Measurements from ENCODE around the gene FPR3.
"Not testable (repeated sequence)": the region's sequence is repeated elsewhere in the genome, so short reads cannot be mapped to it uniquely, and the experiment has no call there.

FPR3 gene

DNA sequence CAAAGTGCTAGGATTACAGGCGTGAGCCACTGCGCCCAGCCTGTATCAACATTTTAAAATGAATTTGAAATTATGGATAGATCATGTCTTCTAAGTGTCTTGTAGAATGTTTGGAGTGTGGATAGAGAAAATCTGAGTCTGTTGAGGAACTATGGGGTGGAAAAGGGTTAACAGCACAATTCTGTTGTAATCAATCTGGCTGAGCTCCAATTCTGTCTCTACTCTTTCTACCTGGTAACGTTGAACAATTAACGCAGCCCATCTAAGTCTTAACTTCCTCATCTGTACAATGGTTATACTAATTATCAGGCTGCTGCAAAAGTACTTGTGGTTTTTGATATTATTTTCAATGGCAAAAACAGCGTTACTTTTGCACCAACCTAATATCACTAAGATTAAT, 29.9 kb upstream of the FPR3 start:
- no peaks in the 10 kb centered on the region for H3K4me1 ChIP-seq (ENCODE audit: control insufficient read depth, insufficient read depth, low read length, poor library complexity, severe bottlenecking)
- no peaks in the 10 kb centered on the region for H3K36me3 ChIP-seq (ENCODE audit: control insufficient read depth, insufficient read depth, low read length)
- H3K9me3 ChIP-seq (ENCODE audit: control insufficient read depth, low read length) = no peaks in the 10 kb centered on the region
- H3K27ac ChIP-seq (ENCODE audit: low read depth, low read length, severe bottlenecking) = no peak overlapping the region
- H3K4me3 ChIP-seq (ENCODE audit: extremely low read depth, insufficient read depth, low read length, poor library complexity, severe bottlenecking) = no peak overlapping the region
- WGBS, 2 experiments (ENCODE audit: insufficient coverage in 2 of 2) = 90% methylated on average over 2 of the region's 5 CpGs; no CpG with 5 or more reads in 1 of the 2 experiments

DNA sequence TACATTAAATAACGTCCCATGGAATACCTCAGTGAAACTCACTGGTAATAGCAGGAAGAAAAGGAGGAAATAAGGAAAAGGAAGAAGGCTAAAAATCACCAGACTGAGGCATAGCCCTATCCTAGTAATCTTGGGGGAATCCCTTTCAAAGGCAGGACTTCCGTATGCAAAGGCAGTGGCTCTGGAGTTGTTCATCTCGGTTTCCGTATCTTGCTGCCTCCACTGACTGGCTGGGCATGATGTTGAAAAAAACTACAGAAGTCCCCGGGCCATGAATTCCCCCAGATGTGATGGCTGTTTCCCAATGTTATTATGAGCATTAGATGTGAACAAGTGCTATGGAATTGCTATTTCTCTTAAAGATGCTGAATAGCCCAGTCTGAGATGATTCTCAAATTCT, 28.5 kb upstream of the FPR3 start:
- Histone ChIP-seq H3K9me3 (ENCODE audit: control insufficient read depth, low read length) (no peaks in the 10 kb centered on the region), H3K36me3 (ENCODE audit: control insufficient read depth, insufficient read depth, low read length) (no peaks in the 10 kb centered on the region), H3K4me1 (ENCODE audit: control insufficient read depth, insufficient read depth, low read length, poor library complexity, severe bottlenecking) (no peaks in the 10 kb centered on the region), H3K4me3 (ENCODE audit: extremely low read depth, insufficient read depth, low read length, poor library complexity, severe bottlenecking) (no peak overlapping the region), H3K27ac (ENCODE audit: low read depth, low read length, severe bottlenecking) (no peak overlapping the region)
- WGBS, 2 experiments (ENCODE audit: insufficient coverage in 2 of 2) = 69 to 85% methylated on average over 3 to 5 of the region's 5 CpGs

DNA sequence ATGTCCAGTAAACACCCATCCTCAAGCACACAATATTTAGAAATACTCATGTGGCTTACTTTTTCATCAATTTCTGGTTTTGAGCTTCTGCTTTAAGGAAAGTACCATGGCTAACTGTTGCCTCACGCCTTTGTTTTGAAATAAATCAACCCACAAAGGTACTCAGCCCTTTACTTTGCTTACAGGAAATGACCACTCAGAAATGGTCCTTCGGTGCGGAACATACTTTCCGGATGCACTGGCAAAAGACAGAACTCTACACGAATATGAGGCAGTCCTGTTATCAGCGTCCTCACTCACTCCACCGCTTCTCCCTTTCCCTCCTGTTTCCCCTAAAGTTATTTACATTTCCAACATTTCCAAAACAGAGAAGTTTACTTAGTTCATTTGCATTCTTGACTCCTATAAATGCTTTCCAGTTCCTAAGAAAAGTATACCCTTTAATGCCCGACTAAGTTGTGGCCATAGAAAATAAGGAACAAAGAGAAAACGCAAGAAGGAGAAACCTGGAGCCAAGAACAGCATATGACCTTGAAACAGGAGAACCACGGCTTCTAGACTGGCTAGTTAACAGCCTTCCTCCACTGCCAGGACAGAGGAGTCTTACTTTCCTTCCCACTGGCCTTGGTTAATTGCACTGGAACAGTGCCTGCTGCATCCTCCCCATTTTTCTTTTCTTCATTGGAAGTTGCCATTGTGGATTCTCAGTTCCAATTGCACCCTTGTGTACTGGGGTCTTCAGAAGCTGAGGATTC, 23.4 kb upstream of the FPR3 start:
- Histone ChIP-seq H3K9me3 (ENCODE audit: control insufficient read depth, low read length) (no peaks in the 10 kb centered on the region), H3K36me3 (ENCODE audit: control insufficient read depth, insufficient read depth, low read length) (no peaks in the 10 kb centered on the region), H3K4me1 (ENCODE audit: control insufficient read depth, insufficient read depth, low read length, poor library complexity, severe bottlenecking) (no peaks in the 10 kb centered on the region), H3K4me3 (ENCODE audit: extremely low read depth, insufficient read depth, low read length, poor library complexity, severe bottlenecking) (no peak overlapping the region), H3K27ac (ENCODE audit: low read depth, low read length, severe bottlenecking) (no peak overlapping the region)
- 73 to 75% methylated on average over 9 to 10 of the region's 10 CpGs for WGBS, 2 experiments (ENCODE audit: insufficient coverage in 2 of 2)

DNA sequence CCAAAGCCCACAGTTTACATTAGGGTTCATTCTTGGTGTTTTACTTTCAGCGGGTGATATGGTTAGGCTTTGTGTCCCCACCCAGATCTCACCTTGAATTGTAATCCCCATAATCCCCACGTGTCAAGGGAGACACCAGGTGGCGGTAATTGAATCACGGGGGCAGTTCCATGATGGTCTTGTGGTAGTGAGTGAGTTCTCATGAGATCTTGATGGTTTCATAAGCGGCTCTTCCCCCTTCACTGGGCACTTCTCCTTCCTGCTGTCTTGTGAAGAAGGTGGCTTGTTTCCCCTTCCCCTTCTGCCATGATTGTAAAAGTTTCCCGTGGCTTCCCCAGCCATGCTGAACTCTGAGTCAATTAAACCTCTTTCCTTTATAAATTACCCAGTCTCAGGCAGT, 22.0 kb upstream of the FPR3 start:
- 44 to 60% methylated on average over 1 of the region's 6 CpGs for WGBS, 2 experiments (ENCODE audit: insufficient coverage in 2 of 2)
- Histone ChIP-seq H3K4me3 (ENCODE audit: extremely low read depth, insufficient read depth, low read length, poor library complexity, severe bottlenecking) (no peak overlapping the region), H3K4me1 (ENCODE audit: control insufficient read depth, insufficient read depth, low read length, poor library complexity, severe bottlenecking) (no peaks in the 10 kb centered on the region), H3K36me3 (ENCODE audit: control insufficient read depth, insufficient read depth, low read length) (no peaks in the 10 kb centered on the region), H3K9me3 (ENCODE audit: control insufficient read depth, low read length) (no peaks in the 10 kb centered on the region), H3K27ac (ENCODE audit: low read depth, low read length, severe bottlenecking) (no peak overlapping the region)

DNA sequence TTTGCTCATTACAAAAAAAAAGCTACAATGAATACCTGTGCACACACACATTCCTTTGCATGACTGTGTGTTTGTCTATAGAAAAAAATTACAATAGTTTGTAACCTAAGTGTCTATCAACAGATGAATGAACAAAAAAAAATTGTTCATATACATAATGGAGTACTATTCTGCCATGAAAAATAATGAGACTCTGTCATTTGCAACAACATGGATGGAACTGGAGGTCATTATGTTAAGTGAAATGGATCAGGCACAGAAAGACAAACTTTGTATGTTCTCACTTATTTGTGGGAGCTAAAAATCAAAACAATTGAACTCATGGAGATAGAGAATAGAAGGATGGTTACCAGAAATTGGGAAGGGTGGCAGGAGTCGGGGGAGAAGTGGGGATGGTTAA, 18.4 kb upstream of the FPR3 start:
- H3K36me3 ChIP-seq (ENCODE audit: control insufficient read depth, insufficient read depth, low read length); H3K9me3 ChIP-seq (ENCODE audit: control insufficient read depth, low read length); H3K4me1 ChIP-seq (ENCODE audit: control insufficient read depth, insufficient read depth, low read length, poor library complexity, severe bottlenecking); H3K4me3 ChIP-seq (ENCODE audit: extremely low read depth, insufficient read depth, low read length, poor library complexity, severe bottlenecking); H3K27ac ChIP-seq (ENCODE audit: low read depth, low read length, severe bottlenecking): not testable (repeated sequence)
- no CpG with 5 or more reads among the region's 1 CpG for WGBS, 2 experiments (ENCODE audit: insufficient coverage in 2 of 2)

DNA sequence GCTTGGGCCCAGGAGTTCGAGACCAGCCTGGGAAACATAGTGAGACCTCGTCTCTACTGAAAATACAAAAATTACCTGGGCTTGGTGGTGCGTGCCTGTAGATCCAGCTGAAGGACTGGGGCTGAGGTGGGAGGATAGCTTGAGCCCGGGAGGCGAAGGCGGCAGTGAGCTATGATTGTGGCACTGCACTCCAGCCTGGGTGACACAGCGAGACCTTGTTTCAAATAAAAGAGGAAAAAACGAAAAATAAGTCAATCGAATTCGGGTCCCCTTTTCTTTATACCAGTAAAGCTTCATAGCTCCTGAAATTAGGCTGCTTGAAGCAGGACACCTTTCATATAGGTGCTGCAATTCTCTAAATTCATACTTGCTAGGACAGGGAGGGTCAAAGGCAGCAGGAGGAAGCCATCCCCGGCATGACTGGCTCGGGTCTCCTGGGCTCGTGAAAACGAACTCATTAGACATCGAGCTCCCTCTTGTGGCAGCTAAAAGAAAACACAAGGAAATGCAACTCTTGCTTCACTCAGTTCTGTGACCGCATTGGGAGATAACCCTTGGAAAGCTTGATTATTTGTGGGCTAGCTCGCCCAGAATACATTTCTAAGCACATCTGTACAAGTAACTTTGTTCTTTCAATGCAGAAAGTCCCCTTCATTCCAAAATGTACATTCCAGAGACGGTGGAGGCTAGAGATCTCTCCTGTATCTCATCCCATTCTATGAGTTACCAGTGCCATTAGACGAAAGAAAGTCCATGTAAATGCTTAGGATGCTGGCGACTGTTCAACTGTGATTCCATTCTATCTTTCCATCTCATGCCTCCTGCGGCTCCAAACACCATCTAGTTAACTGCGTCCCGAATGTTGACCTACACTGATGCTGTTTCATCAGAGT, 17.1 kb upstream of the FPR3 start:
- WGBS, 2 experiments (ENCODE audit: insufficient coverage in 2 of 2) = 34 to 39% methylated on average over 17 to 21 of the region's 23 CpGs
- H3K4me1 ChIP-seq (ENCODE audit: control insufficient read depth, insufficient read depth, low read length, poor library complexity, severe bottlenecking) = no peaks in the 10 kb centered on the region
- no peak overlapping the region for H3K4me3 ChIP-seq (ENCODE audit: extremely low read depth, insufficient read depth, low read length, poor library complexity, severe bottlenecking)
- no peak overlapping the region for H3K27ac ChIP-seq (ENCODE audit: low read depth, low read length, severe bottlenecking)
- no peaks in the 10 kb centered on the region for H3K9me3 ChIP-seq (ENCODE audit: control insufficient read depth, low read length)
- H3K36me3 ChIP-seq (ENCODE audit: control insufficient read depth, insufficient read depth, low read length) = no peaks in the 10 kb centered on the region

DNA sequence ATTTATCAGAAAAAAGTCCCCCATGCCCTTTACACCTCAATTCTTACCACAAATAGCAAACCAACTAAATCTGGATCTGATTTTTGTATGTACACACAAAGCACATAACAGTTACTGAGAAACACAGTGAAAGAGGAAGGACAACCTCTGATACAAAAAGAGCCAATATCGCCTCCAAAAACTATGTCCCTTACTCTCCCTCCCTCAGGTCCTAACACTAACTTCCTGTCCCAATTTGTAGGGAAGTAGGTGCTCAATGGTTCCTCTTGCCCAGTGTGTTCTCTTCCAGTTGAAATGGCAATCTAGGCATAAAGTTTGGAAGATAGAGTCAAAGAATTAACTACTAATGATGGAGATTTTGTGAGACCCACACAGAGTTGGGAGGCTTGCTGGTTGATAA, 15.8 kb upstream of the FPR3 start:
- no peak overlapping the region for H3K27ac ChIP-seq (ENCODE audit: low read depth, low read length, severe bottlenecking)
- no CpG with 5 or more reads among the region's 1 CpG for WGBS, 2 experiments (ENCODE audit: insufficient coverage in 2 of 2)
- no peaks in the 10 kb centered on the region for H3K36me3 ChIP-seq (ENCODE audit: control insufficient read depth, insufficient read depth, low read length)
- no peak overlapping the region for H3K4me3 ChIP-seq (ENCODE audit: extremely low read depth, insufficient read depth, low read length, poor library complexity, severe bottlenecking)
- no peaks in the 10 kb centered on the region for H3K9me3 ChIP-seq (ENCODE audit: control insufficient read depth, low read length)
- H3K4me1 ChIP-seq (ENCODE audit: control insufficient read depth, insufficient read depth, low read length, poor library complexity, severe bottlenecking) = no peaks in the 10 kb centered on the region

DNA sequence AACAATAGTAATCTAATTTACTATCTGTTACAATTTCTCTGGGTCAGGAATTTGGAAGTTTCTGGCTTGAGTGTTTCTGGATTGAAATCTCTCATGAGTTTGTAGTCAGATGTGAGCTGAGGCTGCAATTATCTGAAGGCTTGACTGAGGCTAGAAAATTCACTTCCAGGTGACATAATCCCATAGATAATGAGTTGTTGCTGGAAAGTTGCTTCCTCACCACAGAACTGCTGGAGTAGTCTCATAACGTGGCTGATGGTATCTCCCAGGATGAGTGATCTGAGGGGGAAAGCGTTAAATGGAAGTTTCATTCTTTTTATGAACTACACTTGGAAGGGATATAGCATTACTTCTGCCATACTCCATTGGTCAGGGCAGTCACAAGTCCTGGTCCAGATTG, 15.3 kb upstream of the FPR3 start:
- Histone ChIP-seq H3K4me3 (ENCODE audit: extremely low read depth, insufficient read depth, low read length, poor library complexity, severe bottlenecking) (no peak overlapping the region), H3K9me3 (ENCODE audit: control insufficient read depth, low read length) (no peaks in the 10 kb centered on the region), H3K36me3 (ENCODE audit: control insufficient read depth, insufficient read depth, low read length) (no peaks in the 10 kb centered on the region), H3K27ac (ENCODE audit: low read depth, low read length, severe bottlenecking) (no peak overlapping the region), H3K4me1 (ENCODE audit: control insufficient read depth, insufficient read depth, low read length, poor library complexity, severe bottlenecking) (no peaks in the 10 kb centered on the region)
- WGBS, 2 experiments (ENCODE audit: insufficient coverage in 2 of 2) = 100% methylated on average over 1 of the region's 2 CpGs; no CpG with 5 or more reads in 1 of the 2 experiments

DNA sequence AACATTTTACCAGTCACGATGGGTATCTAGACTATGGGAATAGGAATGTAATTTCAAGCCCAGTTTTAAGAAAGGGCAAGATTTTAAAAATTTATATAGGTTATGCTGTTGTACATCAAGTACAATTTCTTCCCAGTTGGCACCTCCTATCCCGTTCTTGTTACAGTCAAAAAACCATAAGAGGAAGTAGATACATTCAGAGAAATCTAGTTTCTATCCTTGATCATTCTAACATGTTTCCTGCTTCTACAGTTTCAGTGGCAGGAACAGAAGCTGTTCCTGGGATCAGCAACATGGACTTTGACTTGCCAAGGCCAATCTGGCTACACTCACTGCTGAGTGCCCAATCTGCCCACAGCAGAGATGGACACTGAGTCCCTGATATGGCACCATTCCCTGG, 14.7 kb upstream of the FPR3 start:
- WGBS, 2 experiments (ENCODE audit: insufficient coverage in 2 of 2) = no CpG with 5 or more reads among the region's 2 CpGs
- H3K36me3 ChIP-seq (ENCODE audit: control insufficient read depth, insufficient read depth, low read length) = no peaks in the 10 kb centered on the region
- no peak overlapping the region for H3K4me3 ChIP-seq (ENCODE audit: extremely low read depth, insufficient read depth, low read length, poor library complexity, severe bottlenecking)
- no peaks in the 10 kb centered on the region for H3K9me3 ChIP-seq (ENCODE audit: control insufficient read depth, low read length)
- no peaks in the 10 kb centered on the region for H3K4me1 ChIP-seq (ENCODE audit: control insufficient read depth, insufficient read depth, low read length, poor library complexity, severe bottlenecking)
- no peak overlapping the region for H3K27ac ChIP-seq (ENCODE audit: low read depth, low read length, severe bottlenecking)

DNA sequence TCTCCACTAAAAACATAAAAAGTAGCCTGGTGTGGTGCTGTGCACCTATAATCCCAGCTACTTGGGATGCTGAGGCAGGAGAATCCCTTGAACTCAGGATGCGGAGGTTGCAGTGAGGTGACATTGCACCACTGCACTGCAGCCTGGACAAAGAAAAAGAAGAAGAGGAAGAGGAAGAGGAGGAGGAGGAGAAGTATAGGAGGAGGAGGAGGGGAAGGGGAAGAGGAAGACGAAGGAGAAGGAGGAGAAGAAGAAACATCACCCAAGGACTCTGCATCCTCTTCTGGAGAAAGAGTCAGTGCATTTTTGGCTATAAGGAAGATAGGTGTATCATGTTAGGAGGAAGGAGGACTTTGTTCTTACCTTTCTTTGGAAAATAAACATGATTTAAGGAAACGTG, 13.0 kb upstream of the FPR3 start:
- 62 to 74% methylated on average over 2 to 3 of the region's 3 CpGs for WGBS, 2 experiments (ENCODE audit: insufficient coverage in 2 of 2)
- no peaks in the 10 kb centered on the region for H3K4me1 ChIP-seq (ENCODE audit: control insufficient read depth, insufficient read depth, low read length, poor library complexity, severe bottlenecking)
- no peaks in the 10 kb centered on the region for H3K9me3 ChIP-seq (ENCODE audit: control insufficient read depth, low read length)
- no peak overlapping the region for H3K27ac ChIP-seq (ENCODE audit: low read depth, low read length, severe bottlenecking)
- H3K36me3 ChIP-seq (ENCODE audit: control insufficient read depth, insufficient read depth, low read length) = no peaks in the 10 kb centered on the region
- H3K4me3 ChIP-seq (ENCODE audit: extremely low read depth, insufficient read depth, low read length, poor library complexity, severe bottlenecking) = no peak overlapping the region

DNA sequence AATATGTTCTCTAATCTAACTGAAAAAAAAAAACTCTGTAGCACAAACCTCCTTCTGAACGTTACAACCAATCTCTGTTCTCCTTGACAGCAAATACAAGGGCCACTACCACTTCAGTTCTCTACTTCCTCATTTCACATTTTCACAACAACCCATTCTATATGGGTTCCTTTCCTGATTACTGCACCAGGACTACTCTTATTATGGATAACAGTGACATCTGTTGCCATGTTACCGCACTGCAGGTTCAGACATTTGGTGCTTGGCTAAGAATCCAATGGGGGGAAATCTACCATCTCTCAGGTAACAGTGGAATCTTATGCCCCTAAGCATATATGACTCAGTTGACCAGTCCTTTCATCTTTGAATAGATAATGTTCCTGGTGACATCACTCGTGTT, 11.6 kb upstream of the FPR3 start:
- Histone ChIP-seq H3K27ac (ENCODE audit: low read depth, low read length, severe bottlenecking) (no peak overlapping the region), H3K4me1 (ENCODE audit: control insufficient read depth, insufficient read depth, low read length, poor library complexity, severe bottlenecking) (no peaks in the 10 kb centered on the region), H3K9me3 (ENCODE audit: control insufficient read depth, low read length) (no peaks in the 10 kb centered on the region), H3K36me3 (ENCODE audit: control insufficient read depth, insufficient read depth, low read length) (no peaks in the 10 kb centered on the region), H3K4me3 (ENCODE audit: extremely low read depth, insufficient read depth, low read length, poor library complexity, severe bottlenecking) (no peak overlapping the region)
- 22 to 25% methylated on average over 3 of the region's 3 CpGs for WGBS, 2 experiments (ENCODE audit: insufficient coverage in 2 of 2)

Data from mesodermal cell (in vitro differentiated cells).